ENCODE data around the gene NDFIP1.

- TF ChIP-seq CTCF (IDR thresholded peaks at IDR 0.05) (no peak), POLR2A (IDR thresholded peaks at IDR 0.05) (no peak)
These were observed 34.6 kb upstream of the NDFIP1 start for GRCh38 chr5:142074006-142074405.

Data from uterus (tissue), 2 donors.